HCT116 (cell line): ENCODE measurements around the gene KSR2. TPM values are rescaled to one million over a fixed set of nuclear protein-coding genes. Genes with fewer than 3 reads are reported as not detected.

Experiments
- ATAC-seq: fragments of 200-7000 bp; cut with Tn5 transposase; 2 replicates; pipeline ENCODE4 v1.9.1; 2020; ENCODE audit warnings: mild to moderate bottlenecking, moderate library complexity
- BruUV-seq: library from RNA; stranded (reverse); fragments of 400-500 nt; replicated peaks from 2 replicates; lab custom pipeline; 2021; lab: Mats Ljungman, UMichigan
- CTCF ChIA-PET: fragments of 300-600 bp; sonication (Branson Sonifier 250); formaldehyde crosslinking; loops from one replicate; lab custom pipeline; 2021; ENCODE audit warnings: antibody characterized with exemption; lab: Charles Lee
- POLR2A ChIA-PET: fragments of 300-600, 350-600 bp; sonication (Branson Sonifier 250); formaldehyde crosslinking; loops from one replicate; lab custom pipeline; 2021; ENCODE audit warnings: antibody characterized with exemption; lab: Charles Lee
- RAD21 ChIA-PET, 2 experiments: fragments of 300-600 bp; sonication (Branson Sonifier 250); formaldehyde crosslinking; loops; one replicate each; lab custom pipeline; 2023; ENCODE audit warnings: low total read pairs in 2 of 2; ENCODE audit not compliant: uncharacterized antibody in 2 of 2, unreplicated experiment in 2 of 2, low non-redundant PET in 1 of 2; lab: Charles Lee
- DNase-seq: peaks from one replicate; pipeline ENCODE4 v3.0.0-alpha.2; 2010; ENCODE audit warnings: low read depth, low spot score
- H2AFZ ChIP-seq: fragments of 200-600 bp; shearing (Covaris generic), sonication (generic); 2 replicates; pipeline ENCODE4 v1.6.1; 2017; ENCODE audit warnings: low read depth, mixed run types, mixed read lengths, antibody characterized with exemption, low read length; ENCODE audit not compliant: poor library complexity, severe bottlenecking
- H3K27ac ChIP-seq: 2 replicates; pipeline ENCODE4 v1.5.1; 2012; ENCODE audit warnings: low read depth, low read length
- H3K27me3 ChIP-seq: fragments of 200-600 bp; sonication (generic); 2 replicates; pipeline ENCODE4 v1.6.1; 2016; ENCODE audit warnings: mixed run types, low read length, mixed read lengths; ENCODE audit not compliant: insufficient read depth
- H3K36me3 ChIP-seq, 2 experiments: fragments of 200-500 bp in 1 of 2; fragments of 200-600 bp in 1 of 2; sonication (Bioruptor generic) in 1 of 2; sonication (generic) in 1 of 2; 2 replicates each; pipeline versions ENCODE4 v1.5.1 to v1.6.1; 2014 to 2016; ENCODE audit warnings: low read length in 2 of 2, inconsistent platforms in 1 of 2, mixed read lengths in 1 of 2, mixed run types in 1 of 2; ENCODE audit not compliant: insufficient read depth in 2 of 2, control insufficient read depth in 1 of 2
- H3K4me1 ChIP-seq, 2 experiments: fragments of 200-600 bp in 1 of 2; sonication (generic) in 1 of 2; 2 replicates each; pipeline versions ENCODE4 v1.5.1 to v1.6.1; 2012 to 2017; ENCODE audit warnings: low read length in 2 of 2, inconsistent platforms in 1 of 2, mild to moderate bottlenecking in 1 of 2, mixed read lengths in 1 of 2, mixed run types in 1 of 2, moderate library complexity in 1 of 2; ENCODE audit not compliant: insufficient read depth in 2 of 2, control insufficient read depth in 1 of 2
- H3K4me2 ChIP-seq: fragments of 200-600 bp; sonication (generic); 2 replicates; pipeline ENCODE4 v1.6.1; 2017; ENCODE audit warnings: mixed run types, low read length, mixed read lengths
- H3K4me3 ChIP-seq, 2 experiments: fragments of 200-600 bp in 1 of 2; sonication (generic) in 1 of 2; replicated peaks in 1 of 2; 2 replicates each; pipeline ENCODE4 v1.5.1; 2011 to 2016; ENCODE audit warnings: low read length in 2 of 2, control low read depth in 1 of 2, low read depth in 1 of 2, mild to moderate bottlenecking in 1 of 2, mixed read lengths in 1 of 2, mixed run types in 1 of 2
- H3K79me2 ChIP-seq: fragments of 200-600 bp; sonication (generic); 2 replicates; pipeline ENCODE4 v1.6.1; 2017; ENCODE audit warnings: mild to moderate bottlenecking, mixed run types, low read length, moderate library complexity, mixed read lengths; ENCODE audit not compliant: insufficient read depth
- H3K9ac ChIP-seq: fragments of 200-600 bp; sonication (generic); 2 replicates; pipeline ENCODE4 v1.6.1; 2016; ENCODE audit warnings: low read length, mixed read lengths
- H3K9me2 ChIP-seq: fragments of 200-600 bp; sonication (generic), shearing (Covaris generic); 2 replicates; pipeline ENCODE4 v1.6.1; 2017; ENCODE audit warnings: mixed run types, mild to moderate bottlenecking, moderate library complexity; ENCODE audit not compliant: insufficient read depth
- H3K9me3 ChIP-seq, 2 experiments: fragments of 200-500 bp in 1 of 2; fragments of 200-600 bp in 1 of 2; sonication (Bioruptor generic) in 1 of 2; sonication (generic) in 1 of 2; 2 replicates each; pipeline ENCODE4 v1.6.1; 2014 to 2017; ENCODE audit warnings: low read length in 2 of 2, mixed read lengths in 2 of 2, inconsistent platforms in 1 of 2, low read depth in 1 of 2, mild to moderate bottlenecking in 1 of 2, mixed run types in 1 of 2, moderate library complexity in 1 of 2; ENCODE audit not compliant: control insufficient read depth in 1 of 2, insufficient read depth in 1 of 2
- H4K20me1 ChIP-seq: fragments of 200-600 bp; sonication (generic), shearing (Covaris generic); 2 replicates; pipeline ENCODE4 v1.6.1; 2017; ENCODE audit warnings: mixed run types, mild to moderate bottlenecking, moderate library complexity; ENCODE audit not compliant: insufficient read depth
- CBX3 ChIP-seq: IDR thresholded peaks from 2 replicates; pipeline ENCODE4 v1.6.1; 2012; ENCODE audit warnings: low read depth
- CEBPB ChIP-seq: IDR thresholded peaks from 2 replicates; pipeline ENCODE4 v1.6.1; 2012; ENCODE audit warnings: low read depth
- EZH2 ChIP-seq: fragments of 200-600 bp; sonication (generic); IDR thresholded peaks from 2 replicates; pipeline ENCODE4 v1.6.1; 2017; ENCODE audit warnings: antibody characterized with exemption, mixed run types
- EZH2phosphoT487 ChIP-seq: fragments of 200-600 bp; IDR thresholded peaks from 2 replicates; pipeline ENCODE4 v1.6.1; 2018; ENCODE audit warnings: antibody characterized with exemption, borderline replicate concordance
- FOSL1 ChIP-seq: IDR thresholded peaks from 2 replicates; pipeline ENCODE4 v1.6.1; 2012; ENCODE audit warnings: low read depth
- RAD21 ChIP-seq: IDR thresholded peaks from 2 replicates; pipeline ENCODE4 v1.6.1; 2012; ENCODE audit warnings: low read depth, mild to moderate bottlenecking
- SIN3A ChIP-seq: IDR thresholded peaks from 2 replicates; pipeline ENCODE4 v1.6.1; 2012; ENCODE audit warnings: low read depth
- SP1 ChIP-seq: IDR thresholded peaks from 2 replicates; pipeline ENCODE4 v1.6.1; 2012; ENCODE audit warnings: low read depth
- SRF ChIP-seq: IDR thresholded peaks from 2 replicates; pipeline ENCODE4 v1.6.1; 2012; ENCODE audit warnings: low read depth
- TCF7L2 ChIP-seq: IDR thresholded peaks from 2 replicates; pipeline ENCODE4 v1.7.0; 2011; ENCODE audit warnings: borderline replicate concordance, inconsistent platforms; ENCODE audit not compliant: insufficient read depth, insufficient read length; ENCODE audit errors: extremely low read depth
- ZFX ChIP-seq: fragments of 450-650 bp; IDR thresholded peaks from 2 replicates; pipeline ENCODE4 v1.6.1; 2017
- intact Hi-C: fragments of 100-400 bp; cut with micrococcal nuclease; formaldehyde crosslinking; loops from 2 replicates; pipeline ENCODE4 v1.10.0; 2022
- total RNA-seq: library from RNA; stranded (reverse); gene quantifications from one replicate; pipeline ENCODE4 v1.2.1, GENCODE V29; 2021; ENCODE audit not compliant: unreplicated experiment
- TF ChIP-seq, protein P1 (sequence below), 3 experiments: fragments of 200-600 bp in 1 of 3; sonication (generic) in 1 of 3; IDR thresholded peaks in 2 of 3; conservative IDR thresholded peaks in 1 of 3; 2 replicates each; pipeline ENCODE4 v1.5.1; 2012 to 2017; ENCODE audit warnings: low read depth in 2 of 3, low read length in 2 of 3, antibody characterized with exemption in 1 of 3, borderline replicate concordance in 1 of 3, control low read depth in 1 of 3, mild to moderate bottlenecking in 1 of 3, mixed read lengths in 1 of 3, mixed run types in 1 of 3, moderate library complexity in 1 of 3; ENCODE audit not compliant: insufficient read depth in 1 of 3
- TF ChIP-seq, protein P2 (sequence below): IDR thresholded peaks from 2 replicates; pipeline ENCODE4 v1.6.1; 2012
- TF ChIP-seq, protein P3 (sequence below): IDR thresholded peaks from 2 replicates; pipeline ENCODE4 v1.6.1; 2011; ENCODE audit warnings: mild to moderate bottlenecking, low read length, moderate library complexity; ENCODE audit not compliant: insufficient replicate concordance; ENCODE audit errors: extremely low read depth

KSR2 gene
- total RNA-seq, 1 experiment from 2014 or later: 10.1 TPM

DNA sequence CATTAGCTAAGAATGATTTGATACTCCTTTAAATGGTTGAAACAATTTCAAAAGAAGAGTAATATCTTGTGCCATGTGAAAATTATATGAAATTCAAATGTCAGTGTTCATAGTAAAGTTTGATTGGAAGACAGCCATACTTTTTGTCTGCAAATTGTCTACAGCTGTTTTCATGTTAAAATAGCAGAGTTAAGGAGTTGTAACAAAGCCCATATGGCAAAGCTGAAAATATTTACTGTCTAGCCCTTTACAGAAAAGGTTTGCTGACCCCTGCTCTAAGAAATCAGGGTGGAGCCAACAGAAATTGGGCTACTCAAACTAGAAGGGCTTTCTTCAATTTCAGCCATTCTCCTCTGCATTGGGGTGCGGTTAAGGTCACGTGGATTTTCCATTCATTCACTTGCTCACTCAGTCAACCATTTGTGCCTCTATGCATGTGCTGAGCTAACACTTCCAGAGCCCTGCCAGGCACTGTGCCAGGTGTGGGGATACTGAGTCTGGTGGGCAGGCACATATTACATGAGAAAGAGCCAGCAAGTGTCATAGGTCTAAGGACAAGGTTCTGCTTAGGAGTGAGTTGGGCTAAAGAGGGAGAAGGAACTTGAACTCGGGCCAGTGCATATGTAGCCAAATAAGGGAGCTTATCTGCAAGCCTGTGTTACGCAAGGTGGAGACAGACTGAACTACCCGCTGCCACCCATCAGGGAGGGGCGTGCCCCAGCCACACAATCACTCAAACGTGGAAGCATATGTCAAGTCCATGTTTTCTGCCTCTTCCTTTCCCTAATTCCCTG lies 467.5 kb downstream of the KSR2 start:
- ATAC-seq: no peak
- no peak overlapping the region for H2AFZ ChIP-seq
- no peaks in the 10 kb centered on the region for H3K9me3 ChIP-seq
- ChIA-PET CTCF (no interaction called here), POLR2A (no interaction called here), RAD21 (no interaction called here)
- H4K20me1 ChIP-seq: no peaks in the 10 kb centered on the region
- H3K79me2 ChIP-seq: no peaks in the 10 kb centered on the region
- H3K9me2 ChIP-seq: no peaks in the 10 kb centered on the region
- H3K36me3 ChIP-seq: no peaks in the 10 kb centered on the region
- no peaks in the 10 kb centered on the region for H3K4me1 ChIP-seq
- no peak overlapping the region for H3K9ac ChIP-seq
- H3K4me3 ChIP-seq: no peak overlapping the region
- BruUV-seq: no TSS peak
- no peaks in the 10 kb centered on the region for H3K27me3 ChIP-seq
- H3K4me2 ChIP-seq: no peak overlapping the region
- no peak overlapping the region for H3K27ac ChIP-seq
- DNase-seq: no peak
- intact Hi-C loops: no loop called here
- TF ChIP-seq, protein P1, sequence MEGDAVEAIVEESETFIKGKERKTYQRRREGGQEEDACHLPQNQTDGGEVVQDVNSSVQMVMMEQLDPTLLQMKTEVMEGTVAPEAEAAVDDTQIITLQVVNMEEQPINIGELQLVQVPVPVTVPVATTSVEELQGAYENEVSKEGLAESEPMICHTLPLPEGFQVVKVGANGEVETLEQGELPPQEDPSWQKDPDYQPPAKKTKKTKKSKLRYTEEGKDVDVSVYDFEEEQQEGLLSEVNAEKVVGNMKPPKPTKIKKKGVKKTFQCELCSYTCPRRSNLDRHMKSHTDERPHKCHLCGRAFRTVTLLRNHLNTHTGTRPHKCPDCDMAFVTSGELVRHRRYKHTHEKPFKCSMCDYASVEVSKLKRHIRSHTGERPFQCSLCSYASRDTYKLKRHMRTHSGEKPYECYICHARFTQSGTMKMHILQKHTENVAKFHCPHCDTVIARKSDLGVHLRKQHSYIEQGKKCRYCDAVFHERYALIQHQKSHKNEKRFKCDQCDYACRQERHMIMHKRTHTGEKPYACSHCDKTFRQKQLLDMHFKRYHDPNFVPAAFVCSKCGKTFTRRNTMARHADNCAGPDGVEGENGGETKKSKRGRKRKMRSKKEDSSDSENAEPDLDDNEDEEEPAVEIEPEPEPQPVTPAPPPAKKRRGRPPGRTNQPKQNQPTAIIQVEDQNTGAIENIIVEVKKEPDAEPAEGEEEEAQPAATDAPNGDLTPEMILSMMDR (IDR thresholded peaks at IDR 0.05 in 2 of 3, conservative IDR thresholded peaks at IDR 0.05 in 1 of 3; ENCODE audit: borderline replicate concordance in 1 of 3, insufficient read depth in 1 of 3, low read depth in 2 of 3, low read length in 2 of 3): no peak
- TF ChIP-seq, protein P2, sequence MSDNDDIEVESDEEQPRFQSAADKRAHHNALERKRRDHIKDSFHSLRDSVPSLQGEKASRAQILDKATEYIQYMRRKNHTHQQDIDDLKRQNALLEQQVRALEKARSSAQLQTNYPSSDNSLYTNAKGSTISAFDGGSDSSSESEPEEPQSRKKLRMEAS: no peak
- no peak for TF ChIP-seq SRF
- TF ChIP-seq SP1: no peak

DNA sequence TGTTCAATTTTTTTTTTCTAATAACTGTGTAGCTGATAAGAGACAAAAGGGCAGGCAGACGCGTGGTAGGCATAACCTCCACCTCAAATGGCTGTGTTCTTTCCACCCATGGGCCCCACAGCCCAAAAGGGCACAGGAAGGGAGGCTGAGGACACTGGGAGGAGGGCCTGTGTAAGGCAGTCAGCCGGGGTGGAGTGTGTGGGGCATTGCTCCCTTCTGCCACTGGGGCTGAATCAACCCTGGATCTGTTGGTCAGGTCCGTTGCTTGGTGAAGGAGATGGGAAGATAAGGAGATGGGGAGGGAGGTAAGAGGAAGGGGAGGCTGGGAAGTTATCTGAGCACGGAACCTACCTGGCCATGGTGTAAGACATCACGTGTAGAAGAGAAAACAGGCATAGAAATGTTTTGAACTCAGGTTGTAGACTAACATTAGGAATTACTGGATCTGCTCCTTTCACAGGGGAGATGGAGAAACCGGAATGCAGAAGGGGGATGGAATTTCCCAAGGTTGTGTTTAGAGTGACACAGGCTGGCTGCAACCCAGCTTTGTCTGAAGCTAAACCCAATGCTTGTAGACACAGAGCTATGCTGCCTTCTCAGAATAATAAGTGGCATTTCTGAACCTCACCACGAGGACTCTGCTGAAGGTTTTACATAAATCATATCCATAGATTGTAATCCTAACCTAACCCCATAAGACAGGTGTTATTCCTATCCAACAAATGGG lies 468.9 kb downstream of the KSR2 start:
- Histone ChIP-seq H3K79me2 (no peaks in the 10 kb centered on the region), H3K4me2 (no peak overlapping the region), H3K9me2 (no peaks in the 10 kb centered on the region), H3K4me1 (no peaks in the 10 kb centered on the region), H3K36me3 (no peaks in the 10 kb centered on the region), H2AFZ (no peak overlapping the region), H3K27ac (no peak overlapping the region), H3K27me3 (no peaks in the 10 kb centered on the region), H3K4me3 (no peak overlapping the region), H3K9ac (no peak overlapping the region), H3K9me3 (no peaks in the 10 kb centered on the region), H4K20me1 (no peaks in the 10 kb centered on the region)
- DNase-seq (no peak), ATAC-seq (peak; percentile 77)
- intact Hi-C loops: no loop called here
- POLR2A ChIA-PET: no interaction called here
- CTCF ChIA-PET: no interaction called here
- RAD21 ChIA-PET: no interaction called here
- no TSS peak for BruUV-seq
- TF ChIP-seq CEBPB (no peak), SIN3A (no peak), SRF (no peak), FOSL1 (no peak), CBX3 (no peak), EZH2 (no peak), TCF7L2 (no peak), EZH2phosphoT487 (no peak), RAD21 (no peak), ZFX (no peak)
- TF ChIP-seq, protein P2: no peak
- TF ChIP-seq, protein P3, sequence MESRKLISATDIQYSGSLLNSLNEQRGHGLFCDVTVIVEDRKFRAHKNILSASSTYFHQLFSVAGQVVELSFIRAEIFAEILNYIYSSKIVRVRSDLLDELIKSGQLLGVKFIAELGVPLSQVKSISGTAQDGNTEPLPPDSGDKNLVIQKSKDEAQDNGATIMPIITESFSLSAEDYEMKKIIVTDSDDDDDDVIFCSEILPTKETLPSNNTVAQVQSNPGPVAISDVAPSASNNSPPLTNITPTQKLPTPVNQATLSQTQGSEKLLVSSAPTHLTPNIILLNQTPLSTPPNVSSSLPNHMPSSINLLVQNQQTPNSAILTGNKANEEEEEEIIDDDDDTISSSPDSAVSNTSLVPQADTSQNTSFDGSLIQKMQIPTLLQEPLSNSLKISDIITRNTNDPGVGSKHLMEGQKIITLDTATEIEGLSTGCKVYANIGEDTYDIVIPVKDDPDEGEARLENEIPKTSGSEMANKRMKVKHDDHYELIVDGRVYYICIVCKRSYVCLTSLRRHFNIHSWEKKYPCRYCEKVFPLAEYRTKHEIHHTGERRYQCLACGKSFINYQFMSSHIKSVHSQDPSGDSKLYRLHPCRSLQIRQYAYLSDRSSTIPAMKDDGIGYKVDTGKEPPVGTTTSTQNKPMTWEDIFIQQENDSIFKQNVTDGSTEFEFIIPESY: no peak
